ENCODE measurements around the gene LBR.
"Not testable (repeated sequence)": the region's sequence is repeated elsewhere in the genome, so short reads cannot be mapped to it uniquely, and the experiment has no call there.

The LBR gene

GRCh38 chr1:225427235-225428067, at the start of gene LBR:
Gene LBR (minus strand): TSS chr1:225428038. CDS start chr1:225424075, 3,963 bp downstream.
- no peak for TF ChIP-seq CTCF (conservative IDR thresholded peaks at IDR 0.05)
- H3K27ac ChIP-seq, result peak within 1 kb of the TSS; percentile 91

DNA sequence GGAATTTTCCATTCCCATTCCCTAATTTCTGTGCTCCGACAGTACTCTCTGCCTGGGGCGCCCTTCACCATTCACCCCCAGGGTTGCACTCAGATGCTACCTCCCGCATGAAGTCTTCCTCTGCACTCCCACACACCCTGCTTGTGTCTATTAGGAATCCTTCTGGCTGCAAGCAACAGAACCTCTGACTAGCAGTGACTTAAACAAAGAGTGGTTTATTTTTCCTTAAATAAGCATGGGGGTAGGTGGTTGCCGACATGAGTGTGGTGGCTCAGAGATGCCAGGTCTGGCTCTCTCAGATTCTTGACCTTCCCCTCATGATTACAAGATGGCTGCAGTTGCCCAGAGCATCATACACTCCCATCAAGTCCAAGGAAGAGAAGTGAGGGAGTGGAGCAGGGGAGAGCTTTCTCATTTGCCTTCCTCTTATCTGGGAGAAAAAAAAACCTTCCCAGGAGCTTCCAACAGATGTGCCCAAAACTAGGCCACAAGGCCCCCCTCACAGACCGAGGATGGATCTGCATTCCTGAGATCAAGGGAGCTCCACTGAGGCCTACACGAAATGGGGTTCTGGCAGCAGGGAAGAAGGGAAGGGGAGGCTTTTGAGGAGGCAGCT, 49.6 kb upstream of the LBR start:
- H3K27ac ChIP-seq, result no peak overlapping the region
- TF ChIP-seq CTCF (conservative IDR thresholded peaks at IDR 0.05), result no peak

DNA sequence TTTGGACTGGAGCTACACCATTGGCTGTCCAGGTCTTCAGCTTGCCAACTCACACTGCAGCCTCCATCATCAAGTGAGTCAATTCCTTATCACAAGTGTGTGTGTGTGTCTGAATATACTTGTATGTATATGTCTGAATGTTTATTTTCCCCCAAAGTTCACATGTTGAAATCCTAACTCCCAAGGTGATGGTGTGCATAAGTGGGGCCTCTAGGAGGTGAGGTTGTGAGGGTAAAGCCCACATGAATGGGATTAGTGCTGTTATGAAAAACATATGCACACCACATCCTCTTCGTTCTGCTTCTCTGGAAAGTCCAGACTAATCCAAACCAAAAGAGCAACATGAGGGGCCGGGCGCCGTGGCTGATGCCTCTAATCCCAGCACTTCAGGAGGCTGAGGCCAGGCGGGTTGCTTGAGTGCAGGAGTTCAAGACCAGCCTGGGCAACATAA, 48.7 kb upstream of the LBR start:
- TF ChIP-seq CTCF (conservative IDR thresholded peaks at IDR 0.05), result no peak
- no peak overlapping the region for H3K27ac ChIP-seq

GRCh38 chr1:225476100-225476511, 48.3 kb upstream of the LBR start:
- TF ChIP-seq CTCF (conservative IDR thresholded peaks at IDR 0.05), result no peak
- H3K27ac ChIP-seq, result no peak overlapping the region

GRCh38 chr1:225474986-225475820, 47.4 kb upstream of the LBR start:
- TF ChIP-seq CTCF (conservative IDR thresholded peaks at IDR 0.05), result peak; percentile 100
- peak overlapping the region; percentile 48; the same call in 1 of the 2 replicates for H3K27ac ChIP-seq

DNA sequence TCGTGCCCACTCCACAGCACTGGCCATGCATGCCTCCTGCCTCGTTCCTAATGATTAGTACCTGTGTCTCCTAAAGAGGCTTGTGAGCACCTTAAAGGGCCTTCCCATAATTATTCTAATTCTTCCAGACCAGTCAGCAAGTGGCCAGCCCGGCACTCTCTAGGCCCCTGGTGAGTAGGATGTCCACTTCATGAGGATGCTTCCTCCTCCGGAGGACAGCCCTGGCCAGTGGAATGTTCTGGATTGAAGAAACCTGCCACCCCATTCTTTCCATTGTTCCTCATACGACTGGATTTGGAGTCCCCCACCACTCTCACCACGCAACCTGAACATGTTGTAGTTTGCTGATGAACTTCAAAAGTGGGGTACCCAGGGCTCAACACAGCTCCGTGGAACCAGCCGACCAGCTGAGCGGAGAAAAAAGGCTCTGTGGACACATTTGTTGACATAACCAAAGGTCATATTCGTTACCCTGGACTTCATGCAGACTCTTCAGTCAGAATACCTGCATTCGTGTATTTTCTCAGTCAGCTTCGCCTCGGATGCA, 46.7 kb upstream of the LBR start:
- no peak for TF ChIP-seq CTCF (conservative IDR thresholded peaks at IDR 0.05)
- peak overlapping the region; percentile 48; the same call in 1 of the 2 replicates for H3K27ac ChIP-seq

DNA sequence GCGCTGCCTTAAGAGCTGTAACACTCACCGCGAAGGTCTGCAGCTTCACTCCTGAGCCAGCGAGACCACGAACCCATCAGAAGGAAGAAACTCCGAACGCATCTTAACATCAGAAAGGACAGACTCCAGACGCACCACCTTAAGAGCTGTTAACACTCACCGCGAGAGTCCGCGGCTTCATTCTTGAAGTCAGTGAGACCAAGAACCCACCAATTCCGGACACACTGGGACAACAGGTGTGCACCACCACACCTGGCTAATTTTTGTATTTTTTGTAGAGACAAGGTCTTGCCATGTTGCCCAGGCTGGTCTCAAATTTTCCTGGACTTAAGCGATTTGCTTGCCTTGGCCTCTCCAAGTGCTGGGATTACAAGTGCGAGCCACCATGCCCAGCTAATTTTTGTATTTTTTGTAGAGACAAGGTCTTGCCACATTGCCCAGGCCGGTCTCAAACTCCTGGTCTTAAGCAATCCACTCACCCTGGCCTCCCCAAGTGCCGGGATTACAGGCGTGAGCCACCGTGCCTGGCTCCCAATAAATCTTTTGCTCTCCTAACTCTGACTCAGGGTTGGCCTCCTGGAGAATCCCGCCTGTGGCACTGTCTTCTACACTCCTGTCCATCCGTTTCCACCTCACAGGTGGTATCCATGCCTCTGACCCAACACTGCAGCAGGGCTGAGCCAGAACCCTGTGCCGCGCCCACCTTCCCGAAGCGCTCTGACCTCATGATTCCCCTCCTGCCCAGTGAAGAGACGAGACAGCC, 46.0 kb upstream of the LBR start:
- H3K27ac ChIP-seq, result not testable (repeated sequence)

GRCh38 chr1:225473266-225473665, 45.4 kb upstream of the LBR start:
- not testable (repeated sequence) for H3K27ac ChIP-seq
